Caco-2 (cell line): ENCODE results near the gene SS18L1. TPM values are rescaled to one million over a fixed set of nuclear protein-coding genes. Genes with fewer than 3 reads are reported as not detected.

Experiments
- BruUV-seq: library from RNA; stranded (reverse); fragments of 400-500 nt; replicated peaks from 2 replicates; lab custom pipeline; 2021; lab: Mats Ljungman, UMichigan
- CTCF ChIA-PET: fragments of 300-600 bp; sonication (Branson Sonifier 250); formaldehyde crosslinking; loops from one replicate; lab custom pipeline; 2022; ENCODE audit warnings: antibody characterized with exemption; lab: Charles Lee
- POLR2A ChIA-PET: fragments of 300-600 bp; sonication (Branson Sonifier 250); formaldehyde crosslinking; loops from one replicate; lab custom pipeline; 2022; ENCODE audit warnings: antibody characterized with exemption; lab: Charles Lee
- DNase-seq, 2 experiments: peaks; one replicate each; pipeline versions ENCODE4 v3.0.0 to v3.0.0-alpha.2; 2020 to 2022
- H3K27me3 ChIP-seq: replicated peaks from 2 replicates; pipeline ENCODE4 v1.6.0; 2011; ENCODE audit warnings: low read length; ENCODE audit not compliant: control insufficient read depth, insufficient read depth
- H3K36me3 ChIP-seq: 2 replicates; pipeline ENCODE4 v1.5.1; 2011; ENCODE audit warnings: low read length; ENCODE audit not compliant: control insufficient read depth, insufficient read depth
- H3K4me1 ChIP-seq: fragments of 250-450 bp; sonication (Bioruptor Pico); 2 replicates; pipeline ENCODE4 v1.5.1; 2020; ENCODE audit warnings: mild to moderate bottlenecking
- H3K4me3 ChIP-seq: 2 replicates; pipeline ENCODE4 v1.5.1; 2011; ENCODE audit warnings: low read depth, mild to moderate bottlenecking, control low read depth, low read length
- H3K9me3 ChIP-seq: fragments of 250-450 bp; sonication (Bioruptor Pico); 2 replicates; pipeline ENCODE4 v1.5.1; 2020; ENCODE audit warnings: mild to moderate bottlenecking, moderate library complexity
- H3K27ac Mint-ChIP-seq: one replicate; pipeline ENCODE4 v1.8.0; 2022; ENCODE audit warnings: mixed read lengths; ENCODE audit not compliant: unreplicated experiment
- H3K27me3 Mint-ChIP-seq: one replicate; pipeline ENCODE4 v1.8.0; 2022; ENCODE audit warnings: mixed read lengths; ENCODE audit not compliant: insufficient read depth, unreplicated experiment
- H3K36me3 Mint-ChIP-seq: one replicate; pipeline ENCODE4 v1.8.0; 2022; ENCODE audit warnings: mild to moderate bottlenecking, mixed read lengths; ENCODE audit not compliant: insufficient read depth, unreplicated experiment
- H3K4me1 Mint-ChIP-seq: one replicate; pipeline ENCODE4 v1.8.0; 2022; ENCODE audit warnings: low read depth, mixed read lengths; ENCODE audit not compliant: unreplicated experiment
- H3K4me3 Mint-ChIP-seq: one replicate; pipeline ENCODE4 v1.8.0; 2022; ENCODE audit warnings: mild to moderate bottlenecking, moderate library complexity, mixed read lengths; ENCODE audit not compliant: unreplicated experiment
- H3K9me3 Mint-ChIP-seq: one replicate; pipeline ENCODE4 v1.8.0; 2022; ENCODE audit warnings: mixed read lengths; ENCODE audit not compliant: unreplicated experiment
- CTCF ChIP-seq, 2 experiments: fragments of 200-600 bp in 1 of 2; IDR thresholded peaks; 1 replicate in 1 of 2; 2 replicates in 1 of 2; pipeline versions ENCODE4 v1.5.1 to v1.8.0; 2011 to 2022; ENCODE audit warnings: antibody characterized with exemption in 1 of 2, control low read depth in 1 of 2, inconsistent platforms in 1 of 2, low read depth in 1 of 2, low read length in 1 of 2, mild to moderate bottlenecking in 1 of 2, moderate library complexity in 1 of 2; ENCODE audit not compliant: insufficient read depth in 1 of 2, severe bottlenecking in 1 of 2, unreplicated experiment in 1 of 2
- intact Hi-C: fragments of 100-400 bp; cut with micrococcal nuclease; formaldehyde crosslinking; loops from one replicate; pipeline ENCODE4 v1.10.0; 2022; ENCODE audit not compliant: unreplicated experiment
- total RNA-seq: library from RNA; stranded (reverse); gene quantifications from 2 replicates; pipeline ENCODE4 v1.2.3, GENCODE V29; 2022

Gene SS18L1
- total RNA-seq, 1 experiment from 2014 or later, result 46.4 TPM

DNA sequence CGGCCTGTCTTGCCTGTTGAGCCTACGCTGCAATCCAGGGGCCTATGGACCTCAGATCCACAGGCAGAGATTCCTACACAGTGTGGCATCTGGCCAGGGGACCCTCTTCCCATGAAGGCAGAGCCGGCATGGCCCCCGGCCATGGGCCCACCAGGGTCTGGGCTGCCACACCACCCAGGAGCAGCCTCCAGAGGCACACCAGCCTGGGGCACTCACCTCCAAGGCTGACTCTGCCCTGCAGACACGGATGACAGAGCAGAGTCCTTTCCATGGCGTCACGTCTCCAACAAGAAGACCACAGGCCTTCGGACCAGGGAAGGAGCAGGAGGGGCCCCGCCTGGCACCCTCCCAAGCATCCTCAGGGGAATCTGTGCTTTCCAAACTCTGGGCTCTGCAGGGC is 80.0 kb downstream of the SS18L1 start:
- TF ChIP-seq CTCF (IDR thresholded peaks at IDR 0.05; ENCODE audit: insufficient read depth in 1 of 2, low read depth in 1 of 2, low read length in 1 of 2, severe bottlenecking in 1 of 2, unreplicated experiment in 1 of 2), result no peak
- Mint-ChIP-seq H3K9me3 (no peaks in the 10 kb centered on the region), H3K4me3 (no peak overlapping the region), H3K27me3 (peaks cover 43% of the 10 kb centered on the region), H3K36me3 (no peaks in the 10 kb centered on the region), H3K4me1 (no peaks in the 10 kb centered on the region), H3K27ac (no peak overlapping the region)
- DNase-seq, result no peak
- no TSS peak for BruUV-seq
- H3K4me3 ChIP-seq, result no peak overlapping the region
- H3K36me3 ChIP-seq, result no peaks in the 10 kb centered on the region
- CTCF ChIA-PET, result no interaction called here
- H3K27me3 ChIP-seq, result peaks cover 25% of the 10 kb centered on the region
- peaks cover 4% of the 10 kb centered on the region; the same call in 1 of the 2 replicates for H3K9me3 ChIP-seq
- intact Hi-C loops, result loop anchor here (5.0 kb wide), 1 partner anchor 1554 kb away; no protein-coding TSS in a partner anchor
- POLR2A ChIA-PET, result no interaction called here
- peaks cover 22% of the 10 kb centered on the region for H3K4me1 ChIP-seq

DNA sequence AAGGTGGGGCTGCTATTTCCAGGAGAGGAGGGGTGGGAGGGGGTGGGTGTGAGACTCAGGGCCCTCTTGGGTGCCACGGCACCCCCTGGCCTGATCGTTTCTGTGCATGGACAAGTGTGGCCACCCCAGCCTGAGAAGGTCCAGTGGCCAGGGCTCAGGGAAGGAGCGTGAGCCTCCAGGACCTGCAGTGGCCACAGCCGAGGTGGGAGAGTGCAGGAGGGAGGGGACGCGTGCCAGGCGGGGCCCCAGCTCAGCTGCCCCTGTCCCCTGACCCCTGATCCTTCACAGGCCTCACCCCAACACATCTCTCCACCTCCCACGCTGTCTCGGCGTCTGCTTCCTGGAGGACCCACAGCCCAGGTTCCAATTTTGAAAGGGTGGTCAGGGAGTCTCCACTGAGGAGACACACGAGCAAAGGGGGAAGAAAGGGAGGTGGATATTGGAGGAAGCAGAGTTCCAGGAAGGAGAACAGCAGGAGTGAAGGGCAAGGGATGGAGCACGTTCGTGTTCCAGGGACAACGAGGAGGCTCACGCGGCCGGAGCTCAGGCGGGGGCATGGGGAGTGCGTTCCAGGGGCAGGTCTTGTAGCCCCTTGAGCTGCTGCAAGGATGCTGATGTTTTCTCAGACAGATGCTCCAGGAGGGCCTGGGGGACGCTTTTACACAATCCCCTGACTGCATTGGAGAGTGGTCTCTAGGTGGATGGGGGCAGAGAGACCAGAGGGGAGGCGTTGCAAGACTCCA is 80.7 kb downstream of the SS18L1 start:
- POLR2A ChIA-PET, result no interaction called here
- TF ChIP-seq CTCF (IDR thresholded peaks at IDR 0.05; ENCODE audit: insufficient read depth in 1 of 2, low read depth in 1 of 2, low read length in 1 of 2, severe bottlenecking in 1 of 2, unreplicated experiment in 1 of 2), result no peak
- peaks cover 17% of the 10 kb centered on the region for H3K4me1 ChIP-seq
- H3K27me3 ChIP-seq, result peaks cover 21% of the 10 kb centered on the region
- DNase-seq, result no peak
- Mint-ChIP-seq H3K4me1 (no peaks in the 10 kb centered on the region), H3K4me3 (no peak overlapping the region), H3K27ac (no peak overlapping the region), H3K27me3 (peaks cover 36% of the 10 kb centered on the region), H3K9me3 (no peaks in the 10 kb centered on the region), H3K36me3 (no peaks in the 10 kb centered on the region)
- no peak overlapping the region for H3K4me3 ChIP-seq
- H3K36me3 ChIP-seq, result no peaks in the 10 kb centered on the region
- no TSS peak for BruUV-seq
- CTCF ChIA-PET, result no interaction called here
- peaks cover 4% of the 10 kb centered on the region; the same call in 1 of the 2 replicates for H3K9me3 ChIP-seq
- intact Hi-C loops, result loop anchor here (5.0 kb wide), 1 partner anchor 1553 kb away; no protein-coding TSS in a partner anchor

- TF ChIP-seq CTCF (IDR thresholded peaks at IDR 0.05; ENCODE audit: insufficient read depth in 1 of 2, low read depth in 1 of 2, low read length in 1 of 2, severe bottlenecking in 1 of 2, unreplicated experiment in 1 of 2), result no peak
- no peaks in the 10 kb centered on the region for H3K36me3 Mint-ChIP-seq
- DNase-seq, result no peak
- peaks cover 21% of the 10 kb centered on the region for H3K27me3 ChIP-seq
- no peak overlapping the region for H3K4me3 ChIP-seq
- POLR2A ChIA-PET, result interaction anchor here (0.6 kb wide), 1 partner anchor 159 kb away, joined by 3 read pairs; no protein-coding TSS in a partner anchor
- H3K9me3 ChIP-seq, result peaks cover 4% of the 10 kb centered on the region; the same call in 1 of the 2 replicates
- H3K4me3 Mint-ChIP-seq, result no peak overlapping the region
- peaks cover 13% of the 10 kb centered on the region for H3K4me1 ChIP-seq
- intact Hi-C loops, result no loop called here
- peaks cover 35% of the 10 kb centered on the region for H3K27me3 Mint-ChIP-seq
- H3K36me3 ChIP-seq, result no peaks in the 10 kb centered on the region
- H3K9me3 Mint-ChIP-seq, result no peaks in the 10 kb centered on the region
- H3K4me1 Mint-ChIP-seq, result no peaks in the 10 kb centered on the region
- no TSS peak for BruUV-seq
- CTCF ChIA-PET, result no interaction called here
- H3K27ac Mint-ChIP-seq, result no peak overlapping the region
These were observed 81.5 kb downstream of the SS18L1 start for GRCh38 chr20:62225026-62225425.
